Endothelial cell (in vitro differentiated cells): ENCODE results near the gene CLUH. TPM values are rescaled to one million over a fixed set of nuclear protein-coding genes. Genes with fewer than 3 reads are reported as not detected.
A peak's percentile ranks its signal among the peaks of the same experiment; 100 is the strongest.

Source experiments
- DNase-seq: peaks from one replicate; pipeline ENCODE4 v3.0.0; 2021; ENCODE audit warnings: low spot score
- H3K27ac Mint-ChIP-seq: one replicate; pipeline ENCODE4 v1.8.0; 2021; ENCODE audit warnings: mixed read lengths, inconsistent platforms; ENCODE audit not compliant: unreplicated experiment
- H3K27me3 Mint-ChIP-seq: one replicate; pipeline ENCODE4 v1.8.0; 2021; ENCODE audit warnings: mild to moderate bottlenecking, moderate library complexity, mixed read lengths, inconsistent platforms; ENCODE audit not compliant: unreplicated experiment
- H3K36me3 Mint-ChIP-seq: one replicate; pipeline ENCODE4 v1.8.0; 2021; ENCODE audit warnings: mild to moderate bottlenecking, low read depth, mixed read lengths, inconsistent platforms; ENCODE audit not compliant: unreplicated experiment
- H3K4me1 Mint-ChIP-seq: one replicate; pipeline ENCODE4 v1.8.0; 2021; ENCODE audit warnings: mild to moderate bottlenecking, mixed read lengths, inconsistent platforms; ENCODE audit not compliant: unreplicated experiment
- H3K4me3 Mint-ChIP-seq: one replicate; pipeline ENCODE4 v1.8.0; 2021; ENCODE audit warnings: mild to moderate bottlenecking, mixed read lengths, inconsistent platforms; ENCODE audit not compliant: unreplicated experiment
- H3K9me3 Mint-ChIP-seq: one replicate; pipeline ENCODE4 v1.8.0; 2021; ENCODE audit warnings: mixed read lengths, inconsistent platforms; ENCODE audit not compliant: unreplicated experiment
- total RNA-seq: library from RNA; stranded (reverse); fragmentation: NEBNext Ultra II Directional; extraction: Animal tissue kit (Norgen Biotek cat#: 25700); gene quantifications from one replicate; pipeline ENCODE4 v1.2.1, GENCODE V29; 2021; ENCODE audit not compliant: unreplicated experiment
- TF ChIP-seq, protein P1 (sequence below): fragments of 200-600 bp; sonication (generic); IDR thresholded peaks from one replicate; pipeline ENCODE4 v1.5.0; 2021; ENCODE audit warnings: antibody characterized with exemption; ENCODE audit not compliant: unreplicated experiment

The CLUH gene
- total RNA-seq, 1 donor from 2014 or later, result 45.9 TPM

DNA sequence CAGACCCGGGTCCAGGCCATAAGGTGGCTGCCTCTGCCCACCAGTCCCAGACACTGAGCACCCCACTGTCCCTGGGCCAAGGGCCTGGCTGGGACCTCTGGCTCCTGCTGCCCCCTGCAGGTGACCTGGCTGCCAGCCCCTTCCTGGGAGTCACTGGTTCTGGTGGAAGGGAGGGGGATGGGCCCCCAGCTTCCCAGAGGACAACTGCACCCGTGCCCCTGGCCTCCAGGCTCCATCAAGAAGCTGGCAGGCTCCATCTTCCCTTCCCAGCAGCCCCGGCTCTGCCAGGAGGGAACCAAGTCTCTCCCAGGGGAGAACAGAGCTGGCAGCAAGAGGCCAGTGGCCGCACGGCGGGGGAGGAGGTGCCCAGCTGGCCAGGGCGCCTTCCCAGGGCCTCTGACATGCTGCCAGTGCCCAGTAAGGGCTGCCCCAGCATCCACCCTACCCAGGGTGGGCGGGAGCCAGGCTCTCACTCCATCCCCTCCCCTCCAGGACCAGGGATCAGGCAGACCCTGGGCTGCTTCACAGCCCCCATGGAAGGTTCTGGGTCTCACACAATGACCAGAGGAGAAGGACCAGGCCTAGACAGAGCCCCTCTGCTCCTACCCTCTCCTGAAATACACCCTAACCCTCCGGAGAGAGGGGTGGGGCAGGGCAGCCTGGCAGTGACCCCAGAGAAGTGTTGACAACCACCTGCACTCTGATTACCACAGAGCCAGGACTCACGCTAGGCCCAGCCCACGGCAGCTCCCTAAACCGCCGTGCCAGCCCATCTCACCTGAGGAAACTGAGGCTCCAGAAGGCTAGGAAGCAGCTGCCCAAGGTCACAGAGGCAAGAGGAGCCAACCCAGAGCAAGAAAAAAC lies 3.6 kb downstream of the CLUH start:
- Mint-ChIP-seq H3K27ac (no peak overlapping the region), H3K27me3 (peaks cover 15% of the 10 kb centered on the region), H3K36me3 (peaks cover 4% of the 10 kb centered on the region), H3K9me3 (no peaks in the 10 kb centered on the region), H3K4me3 (no peak overlapping the region), H3K4me1 (peaks cover 22% of the 10 kb centered on the region)
- TF ChIP-seq, protein P1, sequence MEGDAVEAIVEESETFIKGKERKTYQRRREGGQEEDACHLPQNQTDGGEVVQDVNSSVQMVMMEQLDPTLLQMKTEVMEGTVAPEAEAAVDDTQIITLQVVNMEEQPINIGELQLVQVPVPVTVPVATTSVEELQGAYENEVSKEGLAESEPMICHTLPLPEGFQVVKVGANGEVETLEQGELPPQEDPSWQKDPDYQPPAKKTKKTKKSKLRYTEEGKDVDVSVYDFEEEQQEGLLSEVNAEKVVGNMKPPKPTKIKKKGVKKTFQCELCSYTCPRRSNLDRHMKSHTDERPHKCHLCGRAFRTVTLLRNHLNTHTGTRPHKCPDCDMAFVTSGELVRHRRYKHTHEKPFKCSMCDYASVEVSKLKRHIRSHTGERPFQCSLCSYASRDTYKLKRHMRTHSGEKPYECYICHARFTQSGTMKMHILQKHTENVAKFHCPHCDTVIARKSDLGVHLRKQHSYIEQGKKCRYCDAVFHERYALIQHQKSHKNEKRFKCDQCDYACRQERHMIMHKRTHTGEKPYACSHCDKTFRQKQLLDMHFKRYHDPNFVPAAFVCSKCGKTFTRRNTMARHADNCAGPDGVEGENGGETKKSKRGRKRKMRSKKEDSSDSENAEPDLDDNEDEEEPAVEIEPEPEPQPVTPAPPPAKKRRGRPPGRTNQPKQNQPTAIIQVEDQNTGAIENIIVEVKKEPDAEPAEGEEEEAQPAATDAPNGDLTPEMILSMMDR, result peak; percentile 39
- DNase-seq, result no peak

DNA sequence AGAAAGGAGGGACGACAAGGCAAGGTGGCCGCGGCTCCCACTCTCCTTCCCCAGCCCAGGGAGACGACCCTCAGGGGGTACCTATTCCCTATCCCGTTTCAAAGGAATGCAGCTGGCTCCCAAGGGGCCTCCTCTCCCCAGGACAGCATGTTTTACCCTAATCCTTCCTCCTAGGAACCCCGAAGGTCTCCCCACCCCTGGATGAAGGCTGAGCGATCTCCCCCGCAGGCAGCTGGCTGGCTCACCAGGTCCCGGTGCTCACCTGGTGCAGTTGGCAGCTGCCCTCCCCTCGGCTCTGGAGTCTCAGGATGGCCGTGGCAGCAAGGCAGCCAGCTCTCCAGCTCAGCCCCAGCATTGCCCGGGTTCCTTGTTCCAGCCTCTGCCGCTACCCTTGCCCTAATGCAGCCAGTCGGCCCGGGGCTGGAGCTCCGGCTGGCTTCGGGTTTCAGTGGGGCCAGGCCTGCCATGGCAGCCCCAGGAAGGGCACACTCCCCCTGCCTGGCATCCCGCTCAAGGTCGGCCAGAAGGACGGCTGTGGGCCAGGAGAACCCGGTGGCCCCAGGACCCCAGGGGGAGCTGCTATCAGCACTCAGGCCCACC lies 4.6 kb downstream of the CLUH start:
- no peak overlapping the region for H3K27ac Mint-ChIP-seq
- TF ChIP-seq, protein P1, result no peak
- H3K9me3 Mint-ChIP-seq, result no peaks in the 10 kb centered on the region
- peaks cover 15% of the 10 kb centered on the region for H3K27me3 Mint-ChIP-seq
- peaks cover 16% of the 10 kb centered on the region for H3K4me1 Mint-ChIP-seq
- no peak overlapping the region for H3K4me3 Mint-ChIP-seq
- H3K36me3 Mint-ChIP-seq, result peaks cover 9% of the 10 kb centered on the region
- DNase-seq, result no peak

DNA sequence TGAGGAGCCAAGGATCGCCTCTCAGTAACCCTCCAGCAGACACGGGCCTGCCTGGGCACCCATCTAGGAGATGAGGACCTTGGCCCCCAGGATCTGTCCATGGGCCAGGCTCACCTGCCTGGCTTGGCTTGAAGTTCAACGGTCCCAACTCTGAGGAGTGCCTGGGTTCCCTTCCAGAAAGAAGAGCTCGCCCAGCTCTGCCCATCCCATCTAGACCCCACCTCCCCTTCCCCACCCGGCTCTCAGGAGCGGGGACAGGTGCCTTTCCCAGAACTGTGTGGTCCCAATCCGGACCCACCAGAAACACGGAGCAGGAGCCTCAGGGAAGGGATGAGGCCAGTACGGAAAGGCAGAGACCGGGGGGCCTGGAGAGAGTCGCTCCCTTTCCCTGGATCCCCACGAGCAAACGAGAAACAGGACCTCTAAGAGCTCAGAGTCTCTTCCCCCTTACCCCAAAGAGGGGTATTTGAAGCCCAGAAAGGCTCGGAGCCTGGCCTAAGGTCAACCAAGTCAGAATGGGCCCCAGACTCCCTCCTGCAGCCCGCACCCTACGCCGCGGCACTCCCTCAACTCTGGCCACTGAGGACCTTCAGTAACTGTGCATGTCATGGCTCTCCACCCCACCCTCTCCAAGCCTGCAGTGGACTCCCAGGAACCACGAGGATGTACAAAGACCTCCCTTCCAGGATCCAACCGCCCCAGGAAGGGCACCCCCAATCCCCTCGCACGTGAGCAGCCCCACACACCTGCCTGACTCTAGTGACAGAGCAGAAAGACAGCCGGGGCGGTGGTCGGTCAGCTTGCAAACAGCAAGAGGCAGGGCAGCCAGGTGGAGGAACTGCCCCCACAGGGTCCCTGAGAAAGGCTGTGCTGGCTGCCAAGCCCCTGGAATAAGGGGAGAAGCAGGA lies 5.4 kb downstream of the CLUH start:
- Mint-ChIP-seq H3K4me1 (peaks cover 15% of the 10 kb centered on the region), H3K4me3 (no peak overlapping the region), H3K27ac (no peak overlapping the region), H3K27me3 (peaks cover 15% of the 10 kb centered on the region), H3K9me3 (no peaks in the 10 kb centered on the region), H3K36me3 (peaks cover 9% of the 10 kb centered on the region)
- no peak for DNase-seq
- TF ChIP-seq, protein P1, result no peak

DNA sequence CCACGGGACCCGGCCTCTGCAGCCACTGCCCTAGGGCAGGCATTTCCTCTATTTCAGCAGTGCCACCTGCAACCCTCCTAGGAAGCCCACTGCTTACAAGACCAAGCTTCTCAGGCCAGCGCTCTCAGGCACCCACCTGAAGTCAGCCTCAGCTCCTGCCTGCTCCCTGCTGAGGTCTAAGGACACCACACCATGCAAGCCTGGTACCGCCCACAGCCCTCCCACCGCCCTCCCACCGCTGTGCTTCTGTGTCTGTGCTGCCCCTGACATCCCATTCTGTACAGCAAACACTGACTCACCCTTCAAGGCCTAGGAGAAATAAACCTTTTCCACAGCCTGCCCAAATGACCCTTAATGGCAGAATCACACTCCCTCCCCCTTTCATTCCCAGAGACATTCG lies 6.3 kb downstream of the CLUH start:
- Mint-ChIP-seq H3K27me3 (peaks cover 13% of the 10 kb centered on the region), H3K4me3 (peak overlapping the region; percentile 37), H3K9me3 (no peaks in the 10 kb centered on the region), H3K27ac (no peak overlapping the region), H3K36me3 (peaks cover 10% of the 10 kb centered on the region), H3K4me1 (peaks cover 9% of the 10 kb centered on the region)
- TF ChIP-seq, protein P1, result no peak
- DNase-seq, result no peak
